Measurements from ENCODE around the gene BLID.

BLID gene

GRCh38 chr11:122138744-122139594 is 23.0 kb upstream of the BLID start:
- DNase-seq = no peak

GRCh38 chr11:122137078-122137793 is 21.2 kb upstream of the BLID start:
- DNase-seq = no peak

GRCh38 chr11:122131126-122131525 is 15.1 kb upstream of the BLID start:
- DNase-seq = peak; percentile 77

- no peak for DNase-seq
Measured at GRCh38 chr11:122128146-122128545, 12.1 kb upstream of the BLID start.

GRCh38 chr11:122127020-122127419 is 11.0 kb upstream of the BLID start:
- no peak for DNase-seq

GRCh38 chr11:122126024-122126688 is 10.1 kb upstream of the BLID start:
- no peak for DNase-seq

GRCh38 chr11:122123263-122123929 is 7.4 kb upstream of the BLID start:
- no peak for DNase-seq

GRCh38 chr11:122122179-122122578 is 6.2 kb upstream of the BLID start:
- DNase-seq = no peak

- no peak for DNase-seq
Measured at GRCh38 chr11:122120096-122120495, 4.1 kb upstream of the BLID start.

- DNase-seq = no peak
Measured at GRCh38 chr11:122116591-122116990, 576 bp upstream of the BLID start.

GRCh38 chr11:122114976-122115375 is 1.0 kb downstream of the BLID start:
- no peak for DNase-seq

- no peak for DNase-seq
Measured at GRCh38 chr11:122113836-122114825, 1.9 kb downstream of the BLID start.

- no peak for DNase-seq
Measured at GRCh38 chr11:122112470-122113365, 3.3 kb downstream of the BLID start.

GRCh38 chr11:122109932-122110331 is 6.1 kb downstream of the BLID start:
- DNase-seq = no peak

GRCh38 chr11:122108828-122109227 is 7.2 kb downstream of the BLID start:
- DNase-seq = no peak

GRCh38 chr11:122108192-122108799 is 7.7 kb downstream of the BLID start:
- DNase-seq = peak; percentile 28

- no peak for DNase-seq
Measured at GRCh38 chr11:122107566-122107965, 8.4 kb downstream of the BLID start.

- DNase-seq = no peak
Measured at GRCh38 chr11:122107045-122107444, 9.0 kb downstream of the BLID start.

- no peak for DNase-seq
Measured at GRCh38 chr11:122105044-122105758, 10.8 kb downstream of the BLID start.

- DNase-seq = no peak
Measured at GRCh38 chr11:122104341-122104740, 11.7 kb downstream of the BLID start.
